ENCODE measurements around the gene ANAPC15. TPM values are rescaled to one million over a fixed set of nuclear protein-coding genes. Genes with fewer than 3 reads are reported as not detected.

Gene ANAPC15
- total and polyA plus RNA-seq, 2 of the 13 experiments (the other 11 are each of a cell fraction or from before 2014, with no cell fraction given): 18.8 to 25.7 TPM

DNA sequence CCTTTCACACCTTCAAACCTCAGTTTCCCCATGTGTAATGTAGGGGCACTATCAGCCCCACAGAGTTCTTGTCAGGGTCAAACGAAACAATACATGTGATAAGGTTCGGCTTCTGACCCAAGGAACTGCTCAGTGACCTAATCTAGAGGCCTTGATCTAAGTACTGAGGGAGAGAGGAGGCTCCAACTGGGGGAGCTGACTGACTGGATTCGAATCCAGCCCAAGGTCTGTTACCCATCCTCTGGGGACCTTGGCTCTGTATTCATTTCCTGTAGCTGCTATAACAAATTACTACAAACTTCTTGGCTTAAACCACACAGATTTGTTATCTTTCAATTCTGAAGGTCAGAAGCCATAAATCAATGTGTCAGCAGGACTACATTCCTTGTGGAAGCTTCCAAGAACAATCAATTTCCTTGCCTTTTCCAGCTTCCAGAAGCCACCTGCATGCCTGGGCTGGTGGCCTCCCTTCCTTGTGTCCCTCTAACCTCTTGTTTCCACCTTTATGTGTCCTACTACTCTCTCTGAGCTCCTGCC is 10.7 kb upstream of the ANAPC15 start:
- peaks cover 9% of the 10 kb centered on the region for H3K9me3 ChIP-seq (ENCODE audit: low read length)
- no peak overlapping the region for H3K4me2 ChIP-seq (ENCODE audit: low read depth, low read length)
- no peak overlapping the region for H3K27ac ChIP-seq (ENCODE audit: extremely low read length, insufficient read depth, low read length)
- H3K4me3 ChIP-seq (replicated peaks in 1 of 3; ENCODE audit: insufficient read depth in 1 of 3, low read depth in 2 of 3, low read length in 3 of 3): no peak overlapping the region
- H3K4me1 ChIP-seq (ENCODE audit: insufficient read depth, low read length): peaks cover 5% of the 10 kb centered on the region; the same call in 1 of the 2 replicates
- H3K36me3 ChIP-seq (replicated peaks in 1 of 2; ENCODE audit: control insufficient read depth in 1 of 2, insufficient read depth in 2 of 2, low read length in 2 of 2): no peaks in the 10 kb centered on the region
- intact Hi-C loops (cut with micrococcal nuclease; ENCODE audit: unreplicated experiment) (no loop called here), in situ Hi-C loops (cut with HindIII; ENCODE audit: extremely low pct_ligation_motif_present, low pct_unique_long_range_greater_than_20kb) (no loop called here)
- BruUV-seq (replicated peaks): no TSS peak
- no peaks in the 10 kb centered on the region for H3K79me2 ChIP-seq (ENCODE audit: insufficient read depth, low read length)
- no peak overlapping the region for H3K9ac ChIP-seq (ENCODE audit: insufficient read depth, low read depth, low read length)
- no peak for ATAC-seq
- no peak for DNase-seq (ENCODE audit: low spot score)
- no peaks in the 10 kb centered on the region for H4K20me1 ChIP-seq (ENCODE audit: insufficient read depth, low read length)
- ChIA-PET POLR2A (no interaction called here), CTCF (ENCODE audit: low intra/inter-chr PET ratio, low total read pairs) (no interaction called here)
- H3K27me3 ChIP-seq (ENCODE audit: control insufficient read depth in 1 of 2, insufficient read depth in 2 of 2, low read length in 2 of 2): peaks cover 1 to 3% of the 10 kb centered on the region in 2 experiments; a peak in 2 of 5 replicates
- H2AFZ ChIP-seq (ENCODE audit: low read length): no peak overlapping the region
- TF ChIP-seq MTA3 (CRISPR knock-in tag; IDR thresholded peaks at IDR 0.05): no peak
- TF ChIP-seq, protein P1, sequence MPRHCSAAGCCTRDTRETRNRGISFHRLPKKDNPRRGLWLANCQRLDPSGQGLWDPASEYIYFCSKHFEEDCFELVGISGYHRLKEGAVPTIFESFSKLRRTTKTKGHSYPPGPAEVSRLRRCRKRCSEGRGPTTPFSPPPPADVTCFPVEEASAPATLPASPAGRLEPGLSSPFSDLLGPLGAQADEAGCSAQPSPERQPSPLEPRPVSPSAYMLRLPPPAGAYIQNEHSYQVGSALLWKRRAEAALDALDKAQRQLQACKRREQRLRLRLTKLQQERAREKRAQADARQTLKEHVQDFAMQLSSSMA (CRISPR knock-in tag; IDR thresholded peaks at IDR 0.05): no peak
- no peak for TF ChIP-seq ZNF557 (CRISPR knock-in tag; IDR thresholded peaks at IDR 0.05)
- no peak for TF ChIP-seq SMYD3 (CRISPR knock-in tag; IDR thresholded peaks at IDR 0.05)
- no peak for TF ChIP-seq ZNF160 (CRISPR knock-in tag; IDR thresholded peaks at IDR 0.05)
- FAIRE-seq: no peak
- 3% methylated on average over 3 of the region's 3 CpGs for WGBS (ENCODE audit: low lambda C conversion rate)

DNA sequence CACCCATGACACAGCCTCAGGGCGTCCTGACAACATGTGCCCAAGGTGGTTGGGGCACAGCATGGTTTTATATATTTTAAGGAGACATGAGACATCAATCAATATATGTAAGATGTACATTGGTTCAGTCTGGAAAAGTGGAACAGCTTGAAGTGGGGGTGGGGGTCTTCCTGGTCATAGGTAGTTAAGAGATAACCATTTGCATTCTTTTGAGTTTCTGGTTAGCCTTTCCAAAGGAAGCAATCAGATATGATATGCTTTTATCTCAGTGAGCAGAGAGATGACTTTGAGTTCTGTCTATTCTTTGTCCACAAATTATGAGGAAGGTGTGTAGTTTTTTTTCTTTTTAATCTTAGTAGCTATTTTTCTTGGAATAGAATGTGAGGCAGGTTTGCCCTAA is 10.1 kb upstream of the ANAPC15 start:
- Histone ChIP-seq H3K36me3 (replicated peaks in 1 of 2; ENCODE audit: control insufficient read depth in 1 of 2, insufficient read depth in 2 of 2, low read length in 2 of 2) (no peaks in the 10 kb centered on the region), H3K79me2 (ENCODE audit: insufficient read depth, low read length) (no peaks in the 10 kb centered on the region), H3K4me2 (ENCODE audit: low read depth, low read length) (no peak overlapping the region), H3K4me3 (replicated peaks in 1 of 3; ENCODE audit: insufficient read depth in 1 of 3, low read depth in 2 of 3, low read length in 3 of 3) (no peak overlapping the region), H4K20me1 (ENCODE audit: insufficient read depth, low read length) (no peaks in the 10 kb centered on the region), H3K4me1 (ENCODE audit: insufficient read depth, low read length) (peaks cover 6% of the 10 kb centered on the region; the same call in 1 of the 2 replicates), H3K27ac (ENCODE audit: extremely low read length, insufficient read depth, low read length) (no peak overlapping the region), H3K9me3 (ENCODE audit: low read length) (peaks cover 3% of the 10 kb centered on the region; the same call in 1 of the 2 replicates), H2AFZ (ENCODE audit: low read length) (no peak overlapping the region), H3K27me3 (ENCODE audit: control insufficient read depth in 1 of 2, insufficient read depth in 2 of 2, low read length in 2 of 2) (peaks cover 1 to 3% of the 10 kb centered on the region in 2 experiments; a peak in 2 of 5 replicates), H3K9ac (ENCODE audit: insufficient read depth, low read depth, low read length) (no peak overlapping the region)
- WGBS (ENCODE audit: low lambda C conversion rate): 22% methylated on average over 1 of the region's 1 CpG
- POLR2A ChIA-PET: no interaction called here
- no peak for ATAC-seq
- no peak for DNase-seq (ENCODE audit: low spot score)
- CTCF ChIA-PET (ENCODE audit: low intra/inter-chr PET ratio, low total read pairs): no interaction called here
- BruUV-seq (replicated peaks): no TSS peak
- no peak for FAIRE-seq
- in situ Hi-C loops (cut with HindIII; ENCODE audit: extremely low pct_ligation_motif_present, low pct_unique_long_range_greater_than_20kb) (no loop called here), intact Hi-C loops (cut with micrococcal nuclease; ENCODE audit: unreplicated experiment) (no loop called here)
- TF ChIP-seq, protein P2, sequence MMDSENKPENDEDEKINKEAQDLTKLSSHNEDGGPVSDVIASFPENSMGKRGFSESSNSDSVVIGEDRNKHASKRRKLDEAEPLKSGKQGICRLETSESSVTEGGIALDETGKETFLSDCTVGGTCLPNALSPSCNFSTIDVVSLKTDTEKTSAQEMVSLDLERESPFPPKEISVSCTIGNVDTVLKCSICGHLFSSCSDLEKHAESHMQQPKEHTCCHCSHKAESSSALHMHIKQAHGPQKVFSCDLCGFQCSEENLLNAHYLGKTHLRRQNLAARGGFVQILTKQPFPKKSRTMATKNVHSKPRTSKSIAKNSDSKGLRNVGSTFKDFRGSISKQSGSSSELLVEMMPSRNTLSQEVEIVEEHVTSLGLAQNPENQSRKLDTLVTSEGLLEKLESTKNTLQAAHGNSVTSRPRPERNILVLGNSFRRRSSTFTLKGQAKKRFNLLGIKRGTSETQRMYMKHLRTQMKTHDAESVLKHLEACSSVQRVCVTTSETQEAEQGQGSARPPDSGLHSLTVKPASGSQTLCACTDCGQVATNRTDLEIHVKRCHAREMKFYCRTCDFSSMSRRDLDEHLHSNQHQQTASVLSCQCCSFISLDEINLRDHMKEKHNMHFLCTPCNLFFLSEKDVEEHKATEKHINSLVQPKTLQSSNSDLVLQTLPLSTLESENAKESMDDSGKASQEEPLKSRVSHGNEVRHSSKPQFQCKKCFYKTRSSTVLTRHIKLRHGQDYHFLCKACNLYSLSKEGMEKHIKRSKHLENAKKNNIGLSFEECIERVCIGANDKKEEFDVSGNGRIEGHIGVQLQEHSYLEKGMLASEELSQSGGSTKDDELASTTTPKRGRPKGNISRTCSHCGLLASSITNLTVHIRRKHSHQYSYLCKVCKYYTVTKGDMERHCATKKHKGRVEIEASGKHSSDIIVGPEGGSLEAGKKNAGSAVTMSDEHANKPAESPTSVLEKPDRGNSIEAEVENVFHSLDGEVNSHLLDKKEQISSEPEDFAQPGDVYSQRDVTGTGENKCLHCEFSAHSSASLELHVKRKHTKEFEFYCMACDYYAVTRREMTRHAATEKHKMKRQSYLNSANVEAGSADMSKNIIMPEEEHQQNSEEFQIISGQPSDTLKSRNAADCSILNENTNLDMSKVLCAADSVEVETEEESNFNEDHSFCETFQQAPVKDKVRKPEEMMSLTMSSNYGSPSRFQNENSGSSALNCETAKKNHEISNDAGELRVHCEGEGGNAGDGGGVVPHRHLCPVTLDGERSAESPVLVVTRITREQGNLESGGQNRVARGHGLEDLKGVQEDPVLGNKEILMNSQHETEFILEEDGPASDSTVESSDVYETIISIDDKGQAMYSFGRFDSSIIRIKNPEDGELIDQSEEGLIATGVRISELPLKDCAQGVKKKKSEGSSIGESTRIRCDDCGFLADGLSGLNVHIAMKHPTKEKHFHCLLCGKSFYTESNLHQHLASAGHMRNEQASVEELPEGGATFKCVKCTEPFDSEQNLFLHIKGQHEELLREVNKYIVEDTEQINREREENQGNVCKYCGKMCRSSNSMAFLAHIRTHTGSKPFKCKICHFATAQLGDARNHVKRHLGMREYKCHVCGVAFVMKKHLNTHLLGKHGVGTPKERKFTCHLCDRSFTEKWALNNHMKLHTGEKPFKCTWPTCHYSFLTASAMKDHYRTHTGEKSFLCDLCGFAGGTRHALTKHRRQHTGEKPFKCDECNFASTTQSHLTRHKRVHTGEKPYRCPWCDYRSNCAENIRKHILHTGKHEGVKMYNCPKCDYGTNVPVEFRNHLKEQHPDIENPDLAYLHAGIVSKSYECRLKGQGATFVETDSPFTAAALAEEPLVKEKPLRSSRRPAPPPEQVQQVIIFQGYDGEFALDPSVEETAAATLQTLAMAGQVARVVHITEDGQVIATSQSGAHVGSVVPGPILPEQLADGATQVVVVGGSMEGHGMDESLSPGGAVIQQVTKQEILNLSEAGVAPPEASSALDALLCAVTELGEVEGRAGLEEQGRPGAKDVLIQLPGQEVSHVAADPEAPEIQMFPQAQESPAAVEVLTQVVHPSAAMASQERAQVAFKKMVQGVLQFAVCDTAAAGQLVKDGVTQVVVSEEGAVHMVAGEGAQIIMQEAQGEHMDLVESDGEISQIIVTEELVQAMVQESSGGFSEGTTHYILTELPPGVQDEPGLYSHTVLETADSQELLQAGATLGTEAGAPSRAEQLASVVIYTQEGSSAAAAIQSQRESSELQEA (CRISPR knock-in tag; IDR thresholded peaks at IDR 0.05; ENCODE audit: not compliant biosample characterization): no peak
- TF ChIP-seq, protein P3, sequence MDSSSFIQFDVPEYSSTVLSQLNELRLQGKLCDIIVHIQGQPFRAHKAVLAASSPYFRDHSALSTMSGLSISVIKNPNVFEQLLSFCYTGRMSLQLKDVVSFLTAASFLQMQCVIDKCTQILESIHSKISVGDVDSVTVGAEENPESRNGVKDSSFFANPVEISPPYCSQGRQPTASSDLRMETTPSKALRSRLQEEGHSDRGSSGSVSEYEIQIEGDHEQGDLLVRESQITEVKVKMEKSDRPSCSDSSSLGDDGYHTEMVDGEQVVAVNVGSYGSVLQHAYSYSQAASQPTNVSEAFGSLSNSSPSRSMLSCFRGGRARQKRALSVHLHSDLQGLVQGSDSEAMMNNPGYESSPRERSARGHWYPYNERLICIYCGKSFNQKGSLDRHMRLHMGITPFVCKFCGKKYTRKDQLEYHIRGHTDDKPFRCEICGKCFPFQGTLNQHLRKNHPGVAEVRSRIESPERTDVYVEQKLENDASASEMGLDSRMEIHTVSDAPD (CRISPR knock-in tag; IDR thresholded peaks at IDR 0.05): no peak
- no peak for TF ChIP-seq ZNF101 (CRISPR knock-in tag; IDR thresholded peaks at IDR 0.05; ENCODE audit: borderline replicate concordance, low read depth)
